ENCODE results near the gene MSRB3.

MSRB3 gene

DNA sequence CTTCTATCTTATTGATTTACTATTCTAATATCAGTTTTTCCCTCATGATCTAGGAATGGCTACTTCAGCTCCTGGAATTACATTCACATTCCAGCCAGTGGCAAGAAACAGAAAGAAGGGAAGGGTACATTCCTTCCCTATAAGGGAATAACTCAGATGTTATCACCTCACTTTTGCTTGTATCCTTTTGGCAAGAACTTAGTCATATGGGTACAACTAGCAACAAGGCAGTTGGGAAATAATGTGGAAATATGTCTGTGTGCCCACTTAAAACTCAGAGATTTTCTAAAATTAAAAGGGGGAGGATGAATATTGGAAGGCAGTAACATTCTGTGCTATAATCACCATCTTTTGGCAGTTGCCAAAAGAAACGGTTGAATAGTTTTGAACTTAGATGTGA is 85.6 kb downstream of the MSRB3 start:
- Histone ChIP-seq H3K9ac (ENCODE audit: low read length) (no peak overlapping the region), H2AFZ (ENCODE audit: low read depth, low read length) (no peak overlapping the region), H3K27me3 (ENCODE audit: low read depth, low read length) (no peaks in the 10 kb centered on the region), H4K20me1 (ENCODE audit: insufficient read depth, low read length) (no peaks in the 10 kb centered on the region), H3K79me2 (ENCODE audit: low read length) (no peaks in the 10 kb centered on the region), H3K4me3 (ENCODE audit: low read length) (no peak overlapping the region), H3K4me2 (ENCODE audit: low read length) (no peak overlapping the region), H3K27ac (ENCODE audit: low read length) (no peak overlapping the region), H3K4me1 (ENCODE audit: low read length) (no peaks in the 10 kb centered on the region), H3K36me3 (replicated peaks; ENCODE audit: low read depth, low read length) (no peaks in the 10 kb centered on the region), H3K9me3 (ENCODE audit: insufficient read depth, low read length) (no peaks in the 10 kb centered on the region)
- TF ChIP-seq, protein P1, sequence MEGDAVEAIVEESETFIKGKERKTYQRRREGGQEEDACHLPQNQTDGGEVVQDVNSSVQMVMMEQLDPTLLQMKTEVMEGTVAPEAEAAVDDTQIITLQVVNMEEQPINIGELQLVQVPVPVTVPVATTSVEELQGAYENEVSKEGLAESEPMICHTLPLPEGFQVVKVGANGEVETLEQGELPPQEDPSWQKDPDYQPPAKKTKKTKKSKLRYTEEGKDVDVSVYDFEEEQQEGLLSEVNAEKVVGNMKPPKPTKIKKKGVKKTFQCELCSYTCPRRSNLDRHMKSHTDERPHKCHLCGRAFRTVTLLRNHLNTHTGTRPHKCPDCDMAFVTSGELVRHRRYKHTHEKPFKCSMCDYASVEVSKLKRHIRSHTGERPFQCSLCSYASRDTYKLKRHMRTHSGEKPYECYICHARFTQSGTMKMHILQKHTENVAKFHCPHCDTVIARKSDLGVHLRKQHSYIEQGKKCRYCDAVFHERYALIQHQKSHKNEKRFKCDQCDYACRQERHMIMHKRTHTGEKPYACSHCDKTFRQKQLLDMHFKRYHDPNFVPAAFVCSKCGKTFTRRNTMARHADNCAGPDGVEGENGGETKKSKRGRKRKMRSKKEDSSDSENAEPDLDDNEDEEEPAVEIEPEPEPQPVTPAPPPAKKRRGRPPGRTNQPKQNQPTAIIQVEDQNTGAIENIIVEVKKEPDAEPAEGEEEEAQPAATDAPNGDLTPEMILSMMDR (IDR thresholded peaks at IDR 0.05; ENCODE audit: low read depth, low read length) = no peak
- TF ChIP-seq EZH2phosphoT487 (IDR thresholded peaks at IDR 0.05; ENCODE audit: low read depth) = no peak

DNA sequence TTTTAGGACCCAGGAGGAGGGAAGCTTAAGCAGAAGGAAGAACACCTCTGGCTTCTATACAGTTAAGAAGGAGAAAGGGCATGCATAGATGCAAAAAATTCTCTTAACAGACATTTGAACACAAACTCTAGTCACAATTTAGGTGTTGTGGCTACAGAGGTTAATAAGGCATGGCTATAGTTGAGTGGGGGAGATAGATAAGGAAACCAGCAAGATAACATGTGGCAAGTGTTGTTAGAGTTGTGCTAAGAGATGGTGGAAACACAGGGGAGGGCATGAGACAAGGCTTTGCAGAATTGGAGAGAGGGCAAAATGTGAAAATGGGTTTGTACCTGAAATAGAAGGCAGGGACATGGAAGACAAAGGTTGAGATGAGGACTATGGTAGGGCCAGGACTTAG is 88.9 kb downstream of the MSRB3 start:
- no peak overlapping the region for H3K27ac ChIP-seq (ENCODE audit: low read length)
- no peaks in the 10 kb centered on the region for H3K79me2 ChIP-seq (ENCODE audit: low read length)
- H3K36me3 ChIP-seq (replicated peaks; ENCODE audit: low read depth, low read length) = no peaks in the 10 kb centered on the region
- no peak for TF ChIP-seq EZH2phosphoT487 (IDR thresholded peaks at IDR 0.05; ENCODE audit: low read depth)
- TF ChIP-seq, protein P1 (IDR thresholded peaks at IDR 0.05; ENCODE audit: low read depth, low read length) = no peak
- no peak overlapping the region for H3K4me3 ChIP-seq (ENCODE audit: low read length)
- no peaks in the 10 kb centered on the region for H4K20me1 ChIP-seq (ENCODE audit: insufficient read depth, low read length)
- H2AFZ ChIP-seq (ENCODE audit: low read depth, low read length) = no peak overlapping the region
- peaks cover 6% of the 10 kb centered on the region for H3K4me1 ChIP-seq (ENCODE audit: low read length)
- no peaks in the 10 kb centered on the region for H3K27me3 ChIP-seq (ENCODE audit: low read depth, low read length)
- no peak overlapping the region for H3K4me2 ChIP-seq (ENCODE audit: low read length)
- no peak overlapping the region for H3K9ac ChIP-seq (ENCODE audit: low read length)
- no peaks in the 10 kb centered on the region for H3K9me3 ChIP-seq (ENCODE audit: insufficient read depth, low read length)

DNA sequence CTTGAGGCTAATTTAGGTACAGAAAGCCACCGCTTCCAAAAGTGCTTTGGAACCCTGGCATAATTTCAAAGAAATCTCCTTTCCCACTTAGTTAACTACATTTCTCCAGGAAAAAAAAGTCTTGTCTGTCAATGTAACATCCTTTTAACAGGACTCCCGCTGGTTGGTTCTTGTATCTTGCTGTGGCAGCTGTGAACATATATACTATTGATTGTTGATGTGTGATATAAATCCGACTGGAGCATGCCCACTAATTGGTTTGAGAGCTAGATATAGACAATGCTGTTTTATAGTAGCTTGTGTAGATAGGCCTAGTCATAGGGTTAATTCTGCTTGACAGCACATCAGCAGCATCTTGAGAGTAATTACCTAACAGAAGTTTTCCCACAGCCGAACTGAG is 89.6 kb downstream of the MSRB3 start:
- Histone ChIP-seq H3K9ac (ENCODE audit: low read length) (no peak overlapping the region), H3K27ac (ENCODE audit: low read length) (no peak overlapping the region), H3K4me2 (ENCODE audit: low read length) (no peak overlapping the region), H3K4me1 (ENCODE audit: low read length) (peaks cover 11% of the 10 kb centered on the region), H3K4me3 (ENCODE audit: low read length) (no peak overlapping the region), H3K36me3 (replicated peaks; ENCODE audit: low read depth, low read length) (no peaks in the 10 kb centered on the region), H4K20me1 (ENCODE audit: insufficient read depth, low read length) (no peaks in the 10 kb centered on the region), H3K9me3 (ENCODE audit: insufficient read depth, low read length) (no peaks in the 10 kb centered on the region), H3K79me2 (ENCODE audit: low read length) (no peaks in the 10 kb centered on the region), H3K27me3 (ENCODE audit: low read depth, low read length) (no peaks in the 10 kb centered on the region), H2AFZ (ENCODE audit: low read depth, low read length) (no peak overlapping the region)
- no peak for TF ChIP-seq EZH2phosphoT487 (IDR thresholded peaks at IDR 0.05; ENCODE audit: low read depth)
- TF ChIP-seq, protein P1 (IDR thresholded peaks at IDR 0.05; ENCODE audit: low read depth, low read length) = no peak

DNA sequence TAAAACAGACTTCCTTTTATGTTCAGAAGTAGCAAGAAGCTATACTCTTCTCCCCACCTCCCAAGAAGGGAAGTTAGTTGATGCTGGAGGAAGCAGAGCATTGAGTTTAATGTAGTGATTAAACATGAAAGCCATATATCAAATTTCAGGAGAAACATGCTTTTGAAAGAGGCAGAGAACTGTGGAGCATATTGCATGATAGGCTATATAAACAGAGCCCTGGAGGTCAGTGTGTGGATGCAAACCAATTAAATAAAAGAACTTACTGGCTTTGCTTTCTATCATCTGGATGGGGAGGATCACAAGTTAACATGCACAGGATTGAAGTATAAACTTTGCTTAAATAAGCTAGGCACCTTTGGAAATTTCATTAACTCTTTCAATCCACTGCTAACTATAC is 94.1 kb downstream of the MSRB3 start:
- Histone ChIP-seq H3K9ac (ENCODE audit: low read length) (no peak overlapping the region), H3K9me3 (ENCODE audit: insufficient read depth, low read length) (no peaks in the 10 kb centered on the region), H3K36me3 (replicated peaks; ENCODE audit: low read depth, low read length) (no peaks in the 10 kb centered on the region), H3K4me3 (ENCODE audit: low read length) (no peak overlapping the region), H3K4me1 (ENCODE audit: low read length) (peaks cover 11% of the 10 kb centered on the region), H2AFZ (ENCODE audit: low read depth, low read length) (no peak overlapping the region), H3K27me3 (ENCODE audit: low read depth, low read length) (no peaks in the 10 kb centered on the region), H4K20me1 (ENCODE audit: insufficient read depth, low read length) (no peaks in the 10 kb centered on the region), H3K79me2 (ENCODE audit: low read length) (no peaks in the 10 kb centered on the region), H3K4me2 (ENCODE audit: low read length) (peak overlapping the region; percentile 1; the same call in 1 of the 2 replicates), H3K27ac (ENCODE audit: low read length) (no peak overlapping the region)
- TF ChIP-seq EZH2phosphoT487 (IDR thresholded peaks at IDR 0.05; ENCODE audit: low read depth) = no peak
- TF ChIP-seq, protein P1 (IDR thresholded peaks at IDR 0.05; ENCODE audit: low read depth, low read length) = no peak
